TTC549 (cell line): Measurements from ENCODE around the gene ROR2.

Source experiments
- FAIRE-seq: peaks from 2 replicates; lab custom pipeline; 2012; peaks lifted over from hg19 to GRCh38; lab: Jason Lieb, UNC

The ROR2 gene

GRCh38 chr9:91736311-91736710, 213.7 kb downstream of the ROR2 start:
- FAIRE-seq: no peak

DNA sequence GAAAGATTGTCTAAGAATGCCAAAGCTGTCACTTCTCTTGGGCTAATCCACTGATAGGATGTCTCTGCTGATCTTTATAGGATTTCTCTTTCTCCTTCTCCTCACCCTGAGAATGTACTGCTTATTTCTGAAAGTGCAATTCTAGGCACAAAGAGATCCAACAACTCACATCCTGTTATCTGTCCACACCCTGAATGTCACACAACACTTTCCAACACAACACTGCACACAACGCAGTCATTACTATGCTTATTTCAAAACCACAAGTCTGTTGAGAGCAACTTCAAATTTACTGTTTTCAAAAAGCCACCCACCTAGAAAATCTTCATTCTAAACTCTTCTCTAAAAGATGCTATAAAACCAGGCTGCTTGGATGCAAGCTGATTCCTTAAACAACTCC, 215.0 kb downstream of the ROR2 start:
- FAIRE-seq: no peak

DNA sequence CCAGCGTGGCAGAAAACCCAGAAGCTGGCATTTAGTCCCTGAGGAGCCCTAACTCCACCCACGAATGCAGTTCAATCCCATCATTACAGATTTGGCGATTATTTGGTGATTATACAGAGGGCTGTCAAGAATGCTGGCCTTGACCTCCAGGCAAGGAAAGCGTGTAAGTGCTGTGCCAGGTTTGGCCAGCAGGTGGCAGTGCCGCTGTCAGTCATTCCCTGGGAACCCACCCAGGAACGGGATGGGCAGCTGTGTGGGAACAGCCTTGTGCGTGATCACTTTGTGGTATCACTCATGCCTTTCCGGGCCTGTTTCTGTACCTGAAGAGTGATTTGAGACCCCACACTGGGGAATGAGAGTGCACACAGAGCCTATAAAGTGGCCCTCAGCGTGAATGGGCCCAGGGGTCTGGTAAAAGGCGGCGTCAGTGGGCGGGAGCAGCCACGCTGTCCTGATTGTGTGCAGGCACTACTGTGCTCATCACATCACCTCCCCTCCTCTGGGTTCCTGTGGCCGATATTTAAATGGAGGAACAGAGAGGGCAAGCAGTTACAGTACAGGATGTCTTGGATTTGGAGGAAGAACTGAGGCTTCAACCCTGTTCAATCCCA, 215.6 kb downstream of the ROR2 start:
- no peak for FAIRE-seq

DNA sequence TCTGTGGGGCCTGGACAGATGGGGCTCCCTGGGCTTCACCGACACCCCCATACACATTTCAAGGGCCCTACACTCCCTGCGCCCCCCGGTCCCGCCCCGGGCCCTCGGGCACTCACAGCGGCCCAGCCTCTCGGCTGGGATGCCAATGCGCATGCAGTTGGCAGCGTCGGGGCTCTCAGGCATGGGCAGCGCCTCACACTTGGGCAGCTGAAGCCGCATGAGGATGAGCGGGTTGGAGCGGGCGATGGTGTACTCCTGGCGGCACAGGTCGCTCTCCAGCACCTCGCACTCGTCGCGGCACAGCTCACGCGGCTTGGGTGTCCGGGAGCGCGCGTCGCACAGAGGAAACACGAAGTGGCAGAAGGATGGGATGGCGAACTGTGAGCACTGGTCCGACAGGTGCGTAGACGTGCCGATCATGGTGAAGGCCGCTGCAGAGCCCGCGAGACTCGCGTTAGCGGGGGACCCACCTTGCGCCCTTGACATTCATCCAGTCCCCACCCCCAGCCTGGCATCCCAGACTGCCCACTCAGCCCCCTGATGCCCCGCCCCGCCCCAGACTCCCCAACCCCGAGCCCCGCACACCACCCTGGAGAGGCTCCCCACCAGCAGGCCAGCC, 216.9 kb downstream of the ROR2 start:
- FAIRE-seq: no peak

DNA sequence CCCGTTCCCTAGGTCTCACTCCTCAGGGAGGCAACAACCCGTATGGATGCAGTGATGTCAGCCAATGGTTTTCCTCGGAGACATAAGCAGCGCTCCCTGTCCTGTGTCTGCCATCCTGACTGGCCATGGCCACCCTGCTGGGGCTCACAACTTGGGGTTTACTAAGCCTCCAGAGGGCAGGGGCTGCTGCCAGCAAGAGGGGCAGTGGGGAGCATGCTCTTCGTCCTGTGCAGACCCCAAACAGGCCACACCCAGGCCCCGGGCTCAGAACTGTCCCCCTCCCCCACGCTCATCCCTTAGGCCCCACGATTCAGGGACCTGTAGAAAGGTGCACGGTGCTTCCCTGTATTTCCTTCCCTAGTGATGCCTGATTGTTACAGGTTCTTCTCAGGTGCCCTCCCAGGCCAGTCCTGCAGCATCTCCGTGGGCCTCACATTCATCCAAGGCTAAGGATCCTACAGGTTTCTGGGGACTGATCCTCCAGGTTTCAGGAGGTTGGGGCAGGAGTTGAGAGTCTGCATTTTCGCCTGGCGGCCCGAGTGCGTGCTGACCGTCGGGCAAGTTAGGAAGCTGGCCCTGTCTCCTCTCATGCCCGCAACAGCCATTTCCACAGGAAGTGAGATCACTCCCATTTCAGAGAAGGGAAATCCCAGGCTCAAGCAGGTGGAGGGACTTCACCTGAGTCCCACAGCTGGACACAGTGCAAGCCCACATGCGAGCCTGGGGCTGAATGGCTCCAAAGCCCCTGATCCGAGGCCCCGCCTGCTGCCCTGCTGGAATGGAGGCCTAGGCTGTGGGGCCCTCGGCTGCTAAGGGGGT, 217.6 kb downstream of the ROR2 start:
- no peak for FAIRE-seq

GRCh38 chr9:91730806-91731205, 219.2 kb downstream of the ROR2 start:
- FAIRE-seq: no peak

- no peak for FAIRE-seq
Measured at GRCh38 chr9:91729558-91729842, 220.5 kb downstream of the ROR2 start.

GRCh38 chr9:91727972-91728371, 222.1 kb downstream of the ROR2 start:
- FAIRE-seq: no peak

- no peak for FAIRE-seq
Measured at GRCh38 chr9:91727316-91727861, 222.6 kb downstream of the ROR2 start.

GRCh38 chr9:91726406-91727100, 223.5 kb downstream of the ROR2 start:
- FAIRE-seq: no peak

DNA sequence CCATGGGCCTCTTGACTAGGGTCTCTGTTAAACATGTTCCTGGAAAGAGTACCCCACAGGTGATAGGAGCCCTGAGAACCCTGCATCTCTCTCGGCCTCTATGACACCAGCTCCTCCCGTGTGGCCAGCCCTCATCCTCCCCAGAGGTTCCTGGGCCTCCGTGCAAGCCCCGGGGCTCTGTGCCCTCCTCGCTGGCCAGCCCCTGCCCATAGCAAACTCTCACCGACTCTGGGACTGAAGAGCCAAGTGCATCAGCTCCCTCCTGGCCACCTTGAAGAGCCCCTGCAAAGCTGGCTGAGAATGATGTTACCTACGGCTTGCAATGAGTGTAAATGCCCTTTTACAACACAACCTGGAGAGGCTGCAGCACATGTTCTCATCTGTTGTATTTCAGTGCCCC, 224.4 kb downstream of the ROR2 start:
- FAIRE-seq: no peak

DNA sequence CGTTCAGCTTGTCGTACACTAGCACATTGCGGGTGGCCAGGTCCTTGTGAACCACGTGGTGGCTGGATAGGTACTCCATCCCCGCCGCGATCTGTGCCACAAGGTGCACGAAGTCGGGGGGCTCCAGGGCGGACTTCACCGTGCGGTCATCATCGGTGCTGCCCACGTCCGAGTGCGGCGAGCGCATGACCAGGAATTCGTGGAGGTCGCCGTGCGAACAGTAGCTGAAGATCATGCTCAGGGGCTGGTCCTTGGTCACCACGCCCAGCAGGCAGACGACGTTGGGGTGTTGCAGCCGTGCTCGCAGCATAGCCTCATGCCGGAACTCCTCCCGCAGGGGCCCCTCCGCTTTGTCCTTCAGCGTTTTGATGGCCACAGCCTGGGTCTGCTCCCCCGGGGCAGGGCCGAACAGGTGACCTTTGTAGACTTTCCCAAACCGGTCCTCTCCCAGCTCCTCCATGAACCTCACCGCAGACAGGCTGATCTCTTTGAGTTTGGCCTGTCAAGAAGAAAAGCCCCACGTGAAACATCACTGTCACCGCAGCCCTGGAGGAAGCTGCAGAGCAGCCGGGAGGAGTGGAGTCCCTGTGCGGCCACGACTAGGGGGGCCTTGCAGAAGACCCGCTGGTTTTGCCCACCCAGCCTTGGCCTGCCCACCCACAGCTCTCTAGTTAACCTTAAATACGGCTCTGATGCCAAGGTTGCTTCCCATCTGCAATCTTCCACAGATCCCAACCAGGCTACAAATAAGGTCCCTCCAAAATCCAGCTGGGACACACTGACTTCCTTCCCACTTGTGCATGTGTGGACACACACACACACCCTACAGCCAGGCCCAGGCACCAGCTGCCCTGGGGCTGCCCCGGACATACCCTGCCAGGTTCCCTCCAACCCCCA, 225.2 kb downstream of the ROR2 start:
- FAIRE-seq: no peak

- no peak for FAIRE-seq
Measured at GRCh38 chr9:91724068-91724440, 226.0 kb downstream of the ROR2 start.

DNA sequence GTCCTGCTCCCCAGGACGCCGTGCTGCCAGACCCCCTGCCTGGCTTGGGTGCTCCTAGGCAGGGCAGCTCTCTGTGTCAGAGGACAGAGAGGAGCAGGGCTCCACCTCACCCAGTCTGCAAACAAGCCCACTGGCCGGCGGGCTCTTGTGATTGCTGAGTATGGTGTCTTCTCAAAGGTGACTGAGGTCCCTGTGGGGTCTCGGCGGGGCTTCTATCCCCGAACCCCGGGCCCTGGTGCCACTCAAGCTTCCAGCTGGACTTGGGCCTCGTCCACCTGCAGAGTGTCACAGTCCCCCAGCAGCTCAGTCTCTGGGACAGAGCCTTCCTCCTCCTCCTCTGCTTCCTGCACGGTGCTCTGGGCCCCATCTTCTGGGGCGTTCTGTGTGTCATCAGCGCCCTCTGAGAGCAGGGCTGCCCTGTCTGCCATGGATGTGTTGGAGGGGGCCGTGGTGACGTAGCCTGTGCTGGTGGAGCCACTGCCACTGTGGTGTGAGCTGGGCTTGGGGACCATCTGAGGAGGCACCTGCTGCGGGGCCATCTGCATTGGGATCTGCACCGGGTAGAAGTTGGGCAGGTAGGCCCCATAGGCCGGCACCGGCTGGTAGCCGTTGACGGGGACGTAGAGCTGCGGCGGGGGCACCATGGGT, 226.5 kb downstream of the ROR2 start:
- FAIRE-seq: no peak

DNA sequence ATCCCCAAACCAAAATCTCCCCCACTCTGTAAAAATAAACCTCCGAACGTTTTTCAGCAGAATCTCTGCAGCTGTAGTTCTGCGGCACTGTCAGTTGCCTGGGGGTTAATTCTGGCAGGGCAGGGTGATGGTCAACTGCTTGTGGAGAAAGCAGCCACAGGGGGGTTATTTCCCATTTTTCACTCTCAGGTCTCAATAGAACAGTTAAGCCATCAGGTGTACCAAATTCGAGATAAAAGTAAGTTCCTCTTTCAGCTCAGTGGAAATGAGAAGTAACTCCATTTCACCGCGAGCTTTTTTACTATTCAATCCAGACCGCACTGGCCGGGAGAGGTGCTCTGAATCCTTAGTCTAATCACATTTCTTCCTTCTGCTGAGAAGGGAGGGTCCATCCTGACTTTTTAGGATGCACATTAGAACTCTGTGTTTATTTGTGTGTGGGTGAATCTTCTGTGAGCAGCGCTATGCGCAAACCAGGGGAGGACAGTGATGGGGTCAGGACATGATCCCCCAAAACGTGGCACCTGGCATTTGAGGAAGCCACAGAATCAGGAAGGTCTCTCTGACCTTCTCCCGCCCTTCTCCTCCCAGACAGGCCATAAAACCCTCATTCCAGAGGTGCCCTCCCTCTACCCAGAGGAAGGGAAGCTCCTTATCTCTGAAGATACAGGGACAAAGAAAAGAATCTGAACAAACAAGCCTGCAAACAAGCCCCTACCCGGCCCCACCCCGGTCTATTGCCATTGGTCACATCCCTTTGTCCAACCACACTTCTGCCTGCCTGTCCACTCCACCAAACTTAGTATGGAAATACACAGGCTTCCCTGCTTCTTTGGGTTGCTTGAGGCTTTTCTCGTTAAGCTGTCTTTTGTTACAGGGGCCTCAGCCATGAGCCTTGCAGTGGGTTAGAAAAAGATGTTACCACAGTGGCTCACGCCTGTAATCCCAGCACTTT, 229.0 kb downstream of the ROR2 start:
- no peak for FAIRE-seq

- FAIRE-seq: no peak
Measured at GRCh38 chr9:91720313-91720712, 229.7 kb downstream of the ROR2 start.

DNA sequence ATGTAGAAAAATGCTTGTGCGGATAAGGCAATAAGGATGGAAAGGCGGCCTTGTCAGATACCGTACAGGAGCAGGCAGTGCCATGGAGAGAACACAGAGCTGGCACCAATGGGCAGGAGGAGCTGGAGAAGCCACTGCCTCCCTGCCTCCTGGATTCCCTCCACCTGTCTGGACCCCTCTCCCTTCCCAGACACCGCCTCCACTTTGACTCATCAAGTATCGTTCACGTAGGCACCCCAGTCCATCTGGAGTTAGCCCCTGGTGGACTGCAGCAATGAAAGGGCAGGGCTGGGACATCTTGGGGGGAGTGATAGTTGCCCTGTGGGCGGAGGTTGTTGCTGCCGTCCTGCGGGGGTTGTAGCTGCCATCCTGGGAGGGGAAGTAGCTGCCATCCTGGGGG, 232.0 kb downstream of the ROR2 start:
- no peak for FAIRE-seq

DNA sequence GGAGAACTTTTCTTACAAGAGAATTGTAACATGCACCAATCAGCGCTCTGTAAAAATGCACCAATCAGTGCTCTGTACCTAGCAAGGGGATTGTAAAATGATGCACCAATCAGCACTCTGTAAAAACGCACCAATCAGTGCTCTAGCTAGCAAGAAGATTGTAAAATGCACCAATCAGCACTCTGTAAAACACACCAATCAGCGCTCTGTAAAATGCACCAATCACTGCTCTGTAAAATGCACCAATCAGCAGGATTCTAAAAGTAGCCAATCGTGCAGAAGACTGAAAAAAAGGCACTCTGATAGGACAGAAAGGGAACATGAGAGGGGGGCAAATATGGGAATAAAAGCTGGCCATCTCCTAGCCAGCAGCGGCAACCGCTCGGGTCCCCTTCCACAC, 233.2 kb downstream of the ROR2 start:
- no peak for FAIRE-seq

- FAIRE-seq: no peak
Measured at GRCh38 chr9:91716239-91716638, 233.8 kb downstream of the ROR2 start.
